Adrenal gland (tissue), 12 donors: ENCODE data around the gene INPP1. TPM values are rescaled to one million over a fixed set of nuclear protein-coding genes. Genes with fewer than 3 reads are reported as not detected.
A peak's percentile ranks its signal among the peaks of the same experiment; 100 is the strongest.

ENCODE experiments used
- DNase-seq, 7 donors: peaks; one replicate each; pipeline ENCODE4 v3.0.0-alpha.2; 2019 to 2020
- H3K27ac ChIP-seq, 5 donors: fragments of 200-600 bp; sonication (generic) in 4 of 5; 1 replicate in 3 of 5; 2 replicates in 2 of 5; pipeline versions ENCODE4 v1.5.1 to v1.8.0; 2016 to 2020; ENCODE audit warnings: mild to moderate bottlenecking in 1 of 5
- H3K27me3 ChIP-seq: fragments of 200-600 bp; 2 replicates; pipeline ENCODE4 v1.8.0; 2021
- H3K36me3 ChIP-seq, 2 donors: fragments of 200-600 bp; replicated peaks in 1 of 2; 1 replicate in 1 of 2; 2 replicates in 1 of 2; pipeline versions ENCODE4 v1.5.1 to v1.8.0; 2018 to 2022
- H3K4me1 ChIP-seq, 2 donors: fragments of 200-600 bp; replicated peaks in 1 of 2; 1 replicate in 1 of 2; 2 replicates in 1 of 2; pipeline versions ENCODE4 v1.5.1 to v1.8.0; 2018 to 2021
- H3K4me3 ChIP-seq, 4 donors: fragments of 200-600 bp; sonication (generic) in 3 of 4; one replicate each; pipeline ENCODE4 v1.5.1; 2016 to 2018
- H3K9me3 ChIP-seq, 3 donors: fragments of 200-600 bp; sonication (generic) in 1 of 3; replicated peaks in 1 of 3; 1 replicate in 2 of 3; 2 replicates in 1 of 3; pipeline versions ENCODE4 v1.5.1 to v1.8.0; 2016 to 2021
- CTCF ChIP-seq, 6 experiments: fragments of 450-650 bp in 4 of 6; fragments of 200-600 bp in 2 of 6; sonication (generic) in 1 of 6; IDR thresholded peaks; 1 replicate in 5 of 6; 2 replicates in 1 of 6; pipeline versions ENCODE4 v1.5.1 to v1.8.0; 2016 to 2021; ENCODE audit warnings: antibody characterized with exemption in 6 of 6, mild to moderate bottlenecking in 2 of 6, moderate library complexity in 1 of 6
- POLR2A ChIP-seq, 2 donors: fragments of 450-650 bp; IDR thresholded peaks; one replicate each; pipeline ENCODE4 v1.6.1; 2017; ENCODE audit warnings: antibody characterized with exemption in 2 of 2, mild to moderate bottlenecking in 2 of 2, moderate library complexity in 1 of 2
- WGBS, 4 donors: extraction: QIAGEN DNeasy Blood & Tissue Kit in 2 of 4; methylation state at CpG; one replicate each; pipeline versions ENCODE4 v1.1.5 to v1.1.7; 2013 to 2017; 5-methylcytosine and 5-hydroxymethylcytosine counted together
- intact Hi-C, 2 donors: fragments of 100-400 bp; cut with DNase I; formaldehyde crosslinking; loops; one replicate each; pipeline versions ENCODE4 v1.14.1 to v1.15.0; 2022 to 2023
- polyA plus RNA-seq, 3 donors: library from polyadenylated mRNA; stranded (reverse); fragments of 200-250 nt in 2 of 3; fragments of 350-450 nt in 1 of 3; fragmentation: Illumina TruSeq in 1 of 3; extraction: RNeasy Lipid Tissue Mini Kit (QIAGEN cat#74804) in 1 of 3; gene quantifications; one replicate each; pipeline ENCODE4 v1.2.3, GENCODE V29; 2013 to 2014
- total RNA-seq, 9 donors: library from RNA; depleted of rRNA in 4 of 9; stranded (reverse); fragments of >200 nt in 4 of 9; fragments of 120-200 nt in 1 of 9; fragmentation: NEBNext Ultra II Directional in 1 of 9; extraction: Animal tissue kit (Norgen Biotek cat#: 25700) in 1 of 9; gene quantifications; one replicate each; pipeline versions ENCODE4 v1.1.0 to v1.2.4, GENCODE V29; 2013 to 2023
- donor health status: healthy with polysubstance abuse.
- donor health status: Bipolar disorder and iron deficiency.
- donor health status: DM: yes; HTN: yes; CAD: no.
- donor health status: DM: no; HTN: no; CAD: no.
- donor health status: DM: no; HTN: no; CAD: no.
- donor health status: DM: yes; HTN: yes; CAD: no.

Gene INPP1
- total and polyA plus RNA-seq, 12 donors: 18.8 to 74.1 (median 44.4) TPM

GRCh38 chr2:190409616-190410015, 66.2 kb downstream of the INPP1 start:
- intact Hi-C loops: no loop called here
- TF ChIP-seq CTCF (IDR thresholded peaks at IDR 0.05) (no peak), POLR2A (IDR thresholded peaks at IDR 0.05) (no peak)

GRCh38 chr2:190410166-190410565, 66.8 kb downstream of the INPP1 start:
- no peak overlapping the region for H3K27ac ChIP-seq
- intact Hi-C loops: no loop called here
- peak overlapping the region in 1 of 4 donors; percentile 87 for H3K4me3 ChIP-seq
- H3K27me3 ChIP-seq: no peaks in the 10 kb centered on the region
- 58 to 73% (median 71%) methylated on average over 3 of the region's 3 CpGs for WGBS, 4 donors
- no peaks in the 10 kb centered on the region for H3K36me3 ChIP-seq
- no peak for DNase-seq
- no peaks in the 10 kb centered on the region for H3K9me3 ChIP-seq
- H3K4me1 ChIP-seq: peaks cover 13 to 56% of the 10 kb centered on the region in 2 donors
- TF ChIP-seq CTCF (IDR thresholded peaks at IDR 0.05): no peak
- no peak for TF ChIP-seq POLR2A (IDR thresholded peaks at IDR 0.05)

More at GRCh38 chr2:190409616-190410015, 66.2 kb downstream of the INPP1 start:
- Histone ChIP-seq H3K4me1 (peaks cover 13 to 51% of the 10 kb centered on the region in 2 donors), H3K9me3 (no peaks in the 10 kb centered on the region), H3K27me3 (no peaks in the 10 kb centered on the region), H3K36me3 (no peaks in the 10 kb centered on the region), H3K4me3 (peak overlapping the region in 1 of 4 donors; percentile 87), H3K27ac (no peak overlapping the region)
- DNase-seq: no peak
- 28 to 56% (median 42%) methylated on average over 2 of the region's 2 CpGs for WGBS, 4 donors

- Histone ChIP-seq H3K27me3 (no peaks in the 10 kb centered on the region), H3K36me3 (no peaks in the 10 kb centered on the region), H3K9me3 (no peaks in the 10 kb centered on the region), H3K4me1 (peaks cover 26 to 75% of the 10 kb centered on the region in 2 donors), H3K4me3 (no peak overlapping the region), H3K27ac (no peak overlapping the region)
- intact Hi-C loops: no loop called here
- WGBS, 4 donors: 73 to 78% (median 76%) methylated on average over 3 of the region's 3 CpGs
- DNase-seq: no peak
- TF ChIP-seq CTCF (IDR thresholded peaks at IDR 0.05) (no peak), POLR2A (IDR thresholded peaks at IDR 0.05) (no peak)
These were observed 69.6 kb downstream of the INPP1 start for GRCh38 chr2:190412966-190413365.

- Histone ChIP-seq H3K27me3 (no peaks in the 10 kb centered on the region), H3K4me1 (peaks cover 28 to 79% of the 10 kb centered on the region in 2 donors), H3K36me3 (no peaks in the 10 kb centered on the region), H3K9me3 (no peaks in the 10 kb centered on the region), H3K27ac (peak overlapping the region in 1 of 5 donors; percentile 41), H3K4me3 (no peak overlapping the region)
- intact Hi-C loops: no loop called here
- TF ChIP-seq POLR2A (IDR thresholded peaks at IDR 0.05) (no peak), CTCF (IDR thresholded peaks at IDR 0.05) (no peak)
- 56 to 71% (median 61%) methylated on average over 4 of the region's 4 CpGs for WGBS, 4 donors
- DNase-seq: no peak
These were observed 70.0 kb downstream of the INPP1 start for GRCh38 chr2:190413421-190413820.
